A549 (cell line): ENCODE measurements around the gene EBF3.

Experiments
- CEBPB ChIP-seq, 2 experiments: fragments of >200 bp in 1 of 2; sonication (Bioruptor Twin) in 1 of 2; formaldehyde crosslinking in 1 of 2; IDR thresholded peaks; 2 replicates each; pipeline ENCODE4 v1.6.1; 2012 to 2016
- CHD2 ChIP-seq: fragments of 150-350 bp; IDR thresholded peaks from 2 replicates; pipeline ENCODE4 v1.6.1; 2014; ENCODE audit warnings: low read length; ENCODE audit not compliant: partially characterized antibody
- CTCF ChIP-seq: fragments of >200 bp; sonication (Bioruptor Twin); formaldehyde crosslinking; IDR thresholded peaks from 3 replicates; pipeline ENCODE4 v1.5.1; 2016
- EP300 ChIP-seq, 2 experiments: fragments of >200 bp; sonication (Bioruptor Twin); formaldehyde crosslinking; IDR thresholded peaks; 2 replicates in 1 of 2; 3 replicates in 1 of 2; pipeline ENCODE4 v1.6.1; 2016 to 2017
- MYC ChIP-seq: IDR thresholded peaks from 2 replicates; pipeline ENCODE4 v1.6.1; 2012; ENCODE audit warnings: mild to moderate bottlenecking, inconsistent platforms, low read length, improper control_type of control experiment, borderline replicate concordance
- NFE2L2 ChIP-seq: fragments of 150-350 bp; conservative IDR thresholded peaks from 2 replicates; pipeline ENCODE4 v1.6.1; 2014; ENCODE audit warnings: low read length
- POLR2A ChIP-seq: IDR thresholded peaks from 2 replicates; pipeline ENCODE4 v1.6.1; 2012; ENCODE audit warnings: mild to moderate bottlenecking, low read length
- POLR2AphosphoS2 ChIP-seq: conservative IDR thresholded peaks from 2 replicates; pipeline ENCODE4 v1.6.1; 2012; ENCODE audit warnings: low read length, improper control_type of control experiment, inconsistent platforms
- REST ChIP-seq: fragments of 200-600 bp; sonication (generic); IDR thresholded peaks from 2 replicates; pipeline ENCODE4 v1.6.1; 2016; ENCODE audit warnings: antibody characterized with exemption, mild to moderate bottlenecking, moderate library complexity
- RNF2 ChIP-seq: fragments of 200-600 bp; sonication (generic); IDR thresholded peaks from 2 replicates; pipeline ENCODE4 v1.6.1; 2016; ENCODE audit warnings: low read depth, mild to moderate bottlenecking, antibody characterized with exemption, moderate library complexity, borderline replicate concordance
- TFCP2L1 ChIP-seq: fragments of 250-450 bp; sonication (Bioruptor Pico); IDR thresholded peaks from 2 replicates; pipeline ENCODE4 v1.5.0; 2021; ENCODE audit warnings: mild to moderate bottlenecking
- TF ChIP-seq, protein P1 (sequence below): IDR thresholded peaks from 2 replicates; pipeline ENCODE4 v1.6.1; 2012
- TF ChIP-seq, protein P2 (sequence below): fragments of 150-350 bp; IDR thresholded peaks from 2 replicates; pipeline ENCODE4 v1.6.1; 2014; ENCODE audit warnings: low read depth, mild to moderate bottlenecking, low read length
- TF ChIP-seq, protein P3 (sequence below): IDR thresholded peaks from 2 replicates; pipeline ENCODE4 v1.6.1; 2012

DNA sequence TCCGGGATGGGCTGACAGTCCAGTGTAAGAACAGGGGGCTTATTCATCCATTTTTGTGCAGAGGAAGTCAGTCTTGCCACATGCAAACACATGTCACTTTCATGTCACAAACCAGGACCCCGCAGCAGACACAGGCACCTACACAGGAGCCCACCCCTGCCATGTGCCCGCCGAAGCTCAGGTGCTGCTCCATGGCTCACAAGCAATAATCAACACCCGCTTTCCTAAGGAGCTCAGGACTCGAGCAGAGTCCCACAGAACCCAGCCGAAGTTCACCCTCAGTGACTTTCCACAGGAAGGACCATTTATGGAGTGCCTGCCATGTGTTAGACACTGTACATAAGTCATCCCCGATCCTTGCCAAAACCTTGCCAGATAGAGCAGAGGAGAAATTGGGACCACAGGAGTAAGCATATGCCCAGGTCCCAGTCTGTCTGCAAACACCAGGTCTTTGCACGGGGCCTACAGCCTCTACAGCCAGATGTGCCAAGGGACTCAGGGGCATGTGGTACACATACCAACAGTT lies 99.4 kb downstream of the EBF3 start:
- TF ChIP-seq CHD2 (no peak), CEBPB (IDR thresholded peaks at IDR 0.05) (no peak), CTCF (no peak), MYC (no peak), REST (no peak), POLR2AphosphoS2 (no peak), TFCP2L1 (no peak), POLR2A (no peak), EP300 (IDR thresholded peaks at IDR 0.05) (no peak), NFE2L2 (no peak), RNF2 (no peak)
- TF ChIP-seq, protein P1, sequence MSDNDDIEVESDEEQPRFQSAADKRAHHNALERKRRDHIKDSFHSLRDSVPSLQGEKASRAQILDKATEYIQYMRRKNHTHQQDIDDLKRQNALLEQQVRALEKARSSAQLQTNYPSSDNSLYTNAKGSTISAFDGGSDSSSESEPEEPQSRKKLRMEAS: no peak
- TF ChIP-seq, protein P2, sequence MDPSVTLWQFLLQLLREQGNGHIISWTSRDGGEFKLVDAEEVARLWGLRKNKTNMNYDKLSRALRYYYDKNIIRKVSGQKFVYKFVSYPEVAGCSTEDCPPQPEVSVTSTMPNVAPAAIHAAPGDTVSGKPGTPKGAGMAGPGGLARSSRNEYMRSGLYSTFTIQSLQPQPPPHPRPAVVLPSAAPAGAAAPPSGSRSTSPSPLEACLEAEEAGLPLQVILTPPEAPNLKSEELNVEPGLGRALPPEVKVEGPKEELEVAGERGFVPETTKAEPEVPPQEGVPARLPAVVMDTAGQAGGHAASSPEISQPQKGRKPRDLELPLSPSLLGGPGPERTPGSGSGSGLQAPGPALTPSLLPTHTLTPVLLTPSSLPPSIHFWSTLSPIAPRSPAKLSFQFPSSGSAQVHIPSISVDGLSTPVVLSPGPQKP: no peak
- TF ChIP-seq, protein P3, sequence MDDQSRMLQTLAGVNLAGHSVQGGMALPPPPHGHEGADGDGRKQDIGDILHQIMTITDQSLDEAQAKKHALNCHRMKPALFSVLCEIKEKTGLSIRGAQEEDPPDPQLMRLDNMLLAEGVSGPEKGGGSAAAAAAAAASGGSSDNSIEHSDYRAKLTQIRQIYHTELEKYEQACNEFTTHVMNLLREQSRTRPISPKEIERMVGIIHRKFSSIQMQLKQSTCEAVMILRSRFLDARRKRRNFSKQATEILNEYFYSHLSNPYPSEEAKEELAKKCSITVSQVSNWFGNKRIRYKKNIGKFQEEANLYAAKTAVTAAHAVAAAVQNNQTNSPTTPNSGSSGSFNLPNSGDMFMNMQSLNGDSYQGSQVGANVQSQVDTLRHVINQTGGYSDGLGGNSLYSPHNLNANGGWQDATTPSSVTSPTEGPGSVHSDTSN: no peak
